Coronary artery (tissue), 2 donors: ENCODE data around the gene ADAMTS9.

Experiments
- DNase-seq: peaks from one replicate; pipeline ENCODE4 v3.0.0-alpha.2; 2017; ENCODE audit warnings: low spot score
- H3K27ac ChIP-seq, 2 donors: fragments of 200-600 bp; sonication (generic); one replicate each; pipeline ENCODE4 v1.5.1; 2016 to 2019
- H3K4me3 ChIP-seq: fragments of 200-600 bp; sonication (generic); 2 replicates; pipeline ENCODE4 v1.5.1; 2016; ENCODE audit warnings: mild to moderate bottlenecking, moderate library complexity
- CTCF ChIP-seq: fragments of 200-600 bp; sonication (generic); IDR thresholded peaks from one replicate; pipeline ENCODE4 v1.5.1; 2019; ENCODE audit warnings: antibody characterized with exemption

The ADAMTS9 gene

DNA sequence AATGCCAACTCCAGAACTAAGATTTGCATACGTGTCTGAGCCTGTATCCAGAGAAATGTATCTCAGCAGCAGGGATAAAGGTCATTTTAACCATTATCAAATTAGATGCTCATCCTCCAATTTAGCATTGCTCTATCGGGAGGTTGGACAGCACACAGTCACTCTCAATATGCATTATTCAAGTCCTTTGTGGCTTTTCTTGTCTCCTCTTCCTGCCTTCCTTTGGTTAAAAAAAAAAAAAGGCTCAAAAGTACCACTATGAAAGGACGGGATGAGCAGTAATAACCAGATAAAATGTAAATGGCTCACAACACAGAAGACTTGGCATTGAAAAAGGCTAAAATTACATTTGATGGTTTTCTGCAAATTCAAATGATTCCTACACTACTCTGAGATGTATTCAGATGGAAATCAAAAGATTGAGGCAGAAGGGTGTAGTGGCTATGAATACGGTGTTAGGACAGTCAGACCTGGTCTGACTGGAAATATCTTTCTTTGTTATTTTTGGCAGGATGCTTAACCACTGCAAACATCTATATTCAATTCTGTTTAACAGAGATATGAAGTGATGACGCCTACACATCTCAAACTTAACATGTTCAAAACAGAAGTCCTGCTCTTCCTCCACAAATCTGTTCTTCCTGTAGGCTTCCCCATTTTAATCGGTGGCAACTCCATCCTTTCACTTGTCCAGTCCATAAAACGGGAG, 109.6 kb downstream of the ADAMTS9 start:
- DNase-seq, result no peak
- H3K4me3 ChIP-seq, result no peak overlapping the region
- no peak overlapping the region for H3K27ac ChIP-seq
- TF ChIP-seq CTCF, result no peak

- no peak overlapping the region for H3K27ac ChIP-seq
- no peak overlapping the region for H3K4me3 ChIP-seq
- no peak for DNase-seq
- no peak for TF ChIP-seq CTCF
Measured at GRCh38 chr3:64576211-64576775, 111.5 kb downstream of the ADAMTS9 start.

GRCh38 chr3:64575211-64575844, 112.5 kb downstream of the ADAMTS9 start:
- DNase-seq, result no peak
- H3K4me3 ChIP-seq, result no peak overlapping the region
- no peak overlapping the region for H3K27ac ChIP-seq
- TF ChIP-seq CTCF, result no peak

- Histone ChIP-seq H3K27ac (no peak overlapping the region), H3K4me3 (no peak overlapping the region)
- no peak for TF ChIP-seq CTCF
- DNase-seq, result no peak
Measured at GRCh38 chr3:64574194-64574593, 113.6 kb downstream of the ADAMTS9 start.

- no peak for DNase-seq
- TF ChIP-seq CTCF, result no peak
- H3K27ac ChIP-seq, result no peak overlapping the region
- H3K4me3 ChIP-seq, result no peak overlapping the region
Measured at GRCh38 chr3:64571982-64572381, 115.8 kb downstream of the ADAMTS9 start.

- no peak for DNase-seq
- H3K4me3 ChIP-seq, result no peak overlapping the region
- H3K27ac ChIP-seq, result no peak overlapping the region
- no peak for TF ChIP-seq CTCF
Measured at GRCh38 chr3:64568895-64569517, 118.8 kb downstream of the ADAMTS9 start.
